ENCODE data around the gene SYT6. TPM values are rescaled to one million over a fixed set of nuclear protein-coding genes. Genes with fewer than 3 reads are reported as not detected.
A peak's percentile ranks its signal among the peaks of the same experiment; 100 is the strongest.

SYT6 gene
- total RNA-seq, 1 experiment from 2014 or later: 54.2 TPM

DNA sequence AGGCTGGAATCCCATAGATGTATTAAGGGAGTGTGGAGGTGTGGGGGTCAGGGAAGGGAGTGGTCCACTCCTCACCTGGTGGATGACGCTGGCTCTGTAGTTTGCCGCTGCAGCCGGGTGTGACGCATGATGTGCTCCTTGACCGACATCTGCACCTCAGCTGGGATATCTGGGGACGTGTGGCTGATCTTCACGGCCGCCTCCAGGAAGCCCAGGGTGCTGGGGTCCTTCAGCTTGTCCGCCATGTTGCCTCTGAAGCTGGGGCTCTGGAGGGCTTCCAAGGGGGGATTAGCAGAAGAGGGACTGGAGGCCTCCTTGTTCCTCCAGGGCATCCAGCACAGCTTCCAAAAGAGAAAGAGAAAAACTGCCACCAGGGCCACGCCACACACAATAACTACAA is 14.1 kb downstream of the SYT6 start (continued):
- no peak for TF ChIP-seq PRDM15 (CRISPR knock-in tag; IDR thresholded peaks at IDR 0.05)

GRCh38 chr1:114137497-114137896 is 16.2 kb downstream of the SYT6 start:
- POLR2A ChIA-PET: no interaction called here
- no peak for ATAC-seq
- TF ChIP-seq ZSCAN18 (CRISPR knock-in tag; IDR thresholded peaks at IDR 0.05) (no peak), NR3C1 (CRISPR knock-in tag; conservative IDR thresholded peaks at IDR 0.05; ENCODE audit: low read depth) (no peak), CREM (CRISPR knock-in tag; IDR thresholded peaks at IDR 0.05) (no peak), ZNF263 (CRISPR knock-in tag; IDR thresholded peaks at IDR 0.05; ENCODE audit: low read depth) (no peak), E2F5 (CRISPR knock-in tag; IDR thresholded peaks at IDR 0.05) (no peak)
- TF ChIP-seq, protein P1, sequence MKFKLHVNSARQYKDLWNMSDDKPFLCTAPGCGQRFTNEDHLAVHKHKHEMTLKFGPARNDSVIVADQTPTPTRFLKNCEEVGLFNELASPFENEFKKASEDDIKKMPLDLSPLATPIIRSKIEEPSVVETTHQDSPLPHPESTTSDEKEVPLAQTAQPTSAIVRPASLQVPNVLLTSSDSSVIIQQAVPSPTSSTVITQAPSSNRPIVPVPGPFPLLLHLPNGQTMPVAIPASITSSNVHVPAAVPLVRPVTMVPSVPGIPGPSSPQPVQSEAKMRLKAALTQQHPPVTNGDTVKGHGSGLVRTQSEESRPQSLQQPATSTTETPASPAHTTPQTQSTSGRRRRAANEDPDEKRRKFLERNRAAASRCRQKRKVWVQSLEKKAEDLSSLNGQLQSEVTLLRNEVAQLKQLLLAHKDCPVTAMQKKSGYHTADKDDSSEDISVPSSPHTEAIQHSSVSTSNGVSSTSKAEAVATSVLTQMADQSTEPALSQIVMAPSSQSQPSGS (CRISPR knock-in tag; IDR thresholded peaks at IDR 0.05; ENCODE audit: borderline replicate concordance, low read depth): no peak
- TF ChIP-seq, protein P2, sequence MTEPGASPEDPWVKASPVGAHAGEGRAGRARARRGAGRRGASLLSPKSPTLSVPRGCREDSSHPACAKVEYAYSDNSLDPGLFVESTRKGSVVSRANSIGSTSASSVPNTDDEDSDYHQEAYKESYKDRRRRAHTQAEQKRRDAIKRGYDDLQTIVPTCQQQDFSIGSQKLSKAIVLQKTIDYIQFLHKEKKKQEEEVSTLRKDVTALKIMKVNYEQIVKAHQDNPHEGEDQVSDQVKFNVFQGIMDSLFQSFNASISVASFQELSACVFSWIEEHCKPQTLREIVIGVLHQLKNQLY (CRISPR knock-in tag; IDR thresholded peaks at IDR 0.05): no peak

GRCh38 chr1:114135786-114136185 is 17.9 kb downstream of the SYT6 start:
- H3K9me3 Mint-ChIP-seq: no peaks in the 10 kb centered on the region
- ChIA-PET POLR2A (no interaction called here), CTCF (interaction anchor here (1.2 to 1.6 kb wide), 5 partner anchors 10 to 159 kb away, joined by 3 to 7 read pairs (median 4); partner anchors contain the start of gene OLFML3)
- H3K4me1 Mint-ChIP-seq: peaks cover 43% of the 10 kb centered on the region
- H3K27ac Mint-ChIP-seq: peak overlapping the region; percentile 24; the same call in 1 of the 2 replicates
- no peak for ATAC-seq
- DNase-seq (ENCODE audit: low spot score): no peak
- no peak overlapping the region for H3K4me3 Mint-ChIP-seq
- H3K36me3 Mint-ChIP-seq: peaks cover 90% of the 10 kb centered on the region
- H3K27me3 Mint-ChIP-seq (ENCODE audit: low read depth): no peaks in the 10 kb centered on the region
- no peak for TF ChIP-seq NR2C2 (CRISPR knock-in tag; IDR thresholded peaks at IDR 0.05)
- TF ChIP-seq EMX1 (CRISPR knock-in tag; IDR thresholded peaks at IDR 0.05): no peak
- no peak for TF ChIP-seq CREB1 (CRISPR knock-in tag; IDR thresholded peaks at IDR 0.05)
- no peak for TF ChIP-seq IRF1 (CRISPR knock-in tag; IDR thresholded peaks at IDR 0.05)
- no peak for TF ChIP-seq TEAD1 (CRISPR knock-in tag; IDR thresholded peaks at IDR 0.05)
- no peak for TF ChIP-seq SP1 (CRISPR knock-in tag; conservative IDR thresholded peaks at IDR 0.05)
- TF ChIP-seq ZNF532 (CRISPR knock-in tag; IDR thresholded peaks at IDR 0.05; ENCODE audit: borderline replicate concordance): no peak
- TF ChIP-seq, protein P3, sequence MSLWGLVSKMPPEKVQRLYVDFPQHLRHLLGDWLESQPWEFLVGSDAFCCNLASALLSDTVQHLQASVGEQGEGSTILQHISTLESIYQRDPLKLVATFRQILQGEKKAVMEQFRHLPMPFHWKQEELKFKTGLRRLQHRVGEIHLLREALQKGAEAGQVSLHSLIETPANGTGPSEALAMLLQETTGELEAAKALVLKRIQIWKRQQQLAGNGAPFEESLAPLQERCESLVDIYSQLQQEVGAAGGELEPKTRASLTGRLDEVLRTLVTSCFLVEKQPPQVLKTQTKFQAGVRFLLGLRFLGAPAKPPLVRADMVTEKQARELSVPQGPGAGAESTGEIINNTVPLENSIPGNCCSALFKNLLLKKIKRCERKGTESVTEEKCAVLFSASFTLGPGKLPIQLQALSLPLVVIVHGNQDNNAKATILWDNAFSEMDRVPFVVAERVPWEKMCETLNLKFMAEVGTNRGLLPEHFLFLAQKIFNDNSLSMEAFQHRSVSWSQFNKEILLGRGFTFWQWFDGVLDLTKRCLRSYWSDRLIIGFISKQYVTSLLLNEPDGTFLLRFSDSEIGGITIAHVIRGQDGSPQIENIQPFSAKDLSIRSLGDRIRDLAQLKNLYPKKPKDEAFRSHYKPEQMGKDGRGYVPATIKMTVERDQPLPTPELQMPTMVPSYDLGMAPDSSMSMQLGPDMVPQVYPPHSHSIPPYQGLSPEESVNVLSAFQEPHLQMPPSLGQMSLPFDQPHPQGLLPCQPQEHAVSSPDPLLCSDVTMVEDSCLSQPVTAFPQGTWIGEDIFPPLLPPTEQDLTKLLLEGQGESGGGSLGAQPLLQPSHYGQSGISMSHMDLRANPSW (CRISPR knock-in tag; conservative IDR thresholded peaks at IDR 0.05; ENCODE audit: low read depth): no peak
- no peak for TF ChIP-seq ZNF219 (CRISPR knock-in tag; IDR thresholded peaks at IDR 0.05; ENCODE audit: borderline replicate concordance)

More at GRCh38 chr1:114137497-114137896, 16.2 kb downstream of the SYT6 start:
- Mint-ChIP-seq H3K4me1 (peaks cover 48% of the 10 kb centered on the region), H3K9me3 (peaks cover 9% of the 10 kb centered on the region), H3K27ac (peak overlapping the region; percentile 59; the same call in 1 of the 2 replicates), H3K27me3 (ENCODE audit: low read depth) (no peaks in the 10 kb centered on the region), H3K36me3 (peaks cover 90% of the 10 kb centered on the region), H3K4me3 (no peak overlapping the region)
- no peak for DNase-seq (ENCODE audit: low spot score)
- CTCF ChIA-PET: interaction anchor here (1.0 to 1.1 kb wide), 2 partner anchors 10 to 158 kb away, joined by 3 read pairs; partner anchors contain the start of gene OLFML3
